AG09309 (cell line): ENCODE measurements around the gene APCDD1L.
"Not testable (repeated sequence)": the region's sequence is repeated elsewhere in the genome, so short reads cannot be mapped to it uniquely, and the experiment has no call there.

Source experiments
- DNase-seq: peaks from one replicate; pipeline ENCODE4 v3.0.0-alpha.2; 2010; ENCODE audit warnings: low read depth
- H3K4me3 ChIP-seq: 2 replicates; pipeline ENCODE4 v1.5.1; 2011; ENCODE audit warnings: mild to moderate bottlenecking, low read depth, low read length, moderate library complexity; ENCODE audit not compliant: control insufficient read depth
- TF ChIP-seq, protein P1 (sequence below): IDR thresholded peaks from 2 replicates; pipeline ENCODE4 v1.5.1; 2011; ENCODE audit warnings: mild to moderate bottlenecking, low read depth, low read length, inconsistent platforms; ENCODE audit not compliant: insufficient read depth, control insufficient read depth; ENCODE audit errors: missing control alignments

Gene APCDD1L

DNA sequence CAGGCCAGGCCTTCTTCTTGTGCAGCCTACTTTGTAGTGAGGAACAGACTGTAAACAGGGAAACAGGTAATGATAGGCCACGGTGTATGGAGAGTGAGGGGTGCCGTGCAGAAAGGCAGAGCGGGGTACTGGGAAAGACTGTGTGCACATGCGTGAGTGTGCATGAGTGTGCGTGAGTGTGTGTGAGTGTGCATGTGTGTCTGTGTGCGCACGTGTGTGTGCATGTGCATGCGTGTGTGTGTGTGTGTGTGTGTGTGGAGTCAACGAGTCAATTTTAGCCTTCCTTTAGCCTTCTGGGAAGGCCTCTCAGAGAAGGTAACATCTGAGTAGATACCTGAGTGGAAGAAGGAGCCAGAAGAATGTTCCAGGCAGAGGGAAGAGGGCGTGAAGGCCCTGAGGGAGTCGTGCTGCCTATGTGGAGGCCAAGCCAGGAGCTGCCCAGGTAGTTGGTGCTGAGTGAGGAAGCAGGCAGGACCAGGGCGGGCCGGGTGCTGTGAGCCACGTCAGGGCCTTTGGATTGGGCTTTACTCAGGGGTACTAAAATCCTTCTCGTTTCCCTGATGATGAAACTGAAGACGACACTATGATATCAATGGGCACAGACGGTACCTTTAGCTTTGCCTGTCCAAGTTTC, 6.3 kb downstream of the APCDD1L start:
- H3K4me3 ChIP-seq: no peak overlapping the region
- DNase-seq: no peak
- TF ChIP-seq, protein P1, sequence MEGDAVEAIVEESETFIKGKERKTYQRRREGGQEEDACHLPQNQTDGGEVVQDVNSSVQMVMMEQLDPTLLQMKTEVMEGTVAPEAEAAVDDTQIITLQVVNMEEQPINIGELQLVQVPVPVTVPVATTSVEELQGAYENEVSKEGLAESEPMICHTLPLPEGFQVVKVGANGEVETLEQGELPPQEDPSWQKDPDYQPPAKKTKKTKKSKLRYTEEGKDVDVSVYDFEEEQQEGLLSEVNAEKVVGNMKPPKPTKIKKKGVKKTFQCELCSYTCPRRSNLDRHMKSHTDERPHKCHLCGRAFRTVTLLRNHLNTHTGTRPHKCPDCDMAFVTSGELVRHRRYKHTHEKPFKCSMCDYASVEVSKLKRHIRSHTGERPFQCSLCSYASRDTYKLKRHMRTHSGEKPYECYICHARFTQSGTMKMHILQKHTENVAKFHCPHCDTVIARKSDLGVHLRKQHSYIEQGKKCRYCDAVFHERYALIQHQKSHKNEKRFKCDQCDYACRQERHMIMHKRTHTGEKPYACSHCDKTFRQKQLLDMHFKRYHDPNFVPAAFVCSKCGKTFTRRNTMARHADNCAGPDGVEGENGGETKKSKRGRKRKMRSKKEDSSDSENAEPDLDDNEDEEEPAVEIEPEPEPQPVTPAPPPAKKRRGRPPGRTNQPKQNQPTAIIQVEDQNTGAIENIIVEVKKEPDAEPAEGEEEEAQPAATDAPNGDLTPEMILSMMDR: no peak

DNA sequence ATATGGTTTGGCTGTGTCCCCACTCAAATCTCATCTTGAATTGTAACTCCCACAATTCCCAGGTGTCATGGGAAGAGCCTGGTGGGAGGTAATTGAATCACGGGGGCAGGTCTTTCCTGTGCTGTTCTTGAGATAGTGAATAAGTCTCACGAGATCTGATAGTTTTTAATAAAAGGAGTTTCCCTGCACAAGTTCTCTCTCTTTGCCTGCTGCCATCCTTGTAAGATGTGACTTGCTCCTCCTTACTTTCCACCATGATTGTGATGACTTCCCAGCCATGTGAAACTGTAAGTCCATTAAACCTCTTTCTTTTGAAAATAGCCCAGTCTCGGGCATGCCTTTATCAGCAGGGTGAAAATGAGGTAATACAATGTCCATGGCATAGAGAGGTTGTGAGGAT, 8.2 kb downstream of the APCDD1L start:
- not testable (repeated sequence) for DNase-seq, H3K4me3 ChIP-seq

DNA sequence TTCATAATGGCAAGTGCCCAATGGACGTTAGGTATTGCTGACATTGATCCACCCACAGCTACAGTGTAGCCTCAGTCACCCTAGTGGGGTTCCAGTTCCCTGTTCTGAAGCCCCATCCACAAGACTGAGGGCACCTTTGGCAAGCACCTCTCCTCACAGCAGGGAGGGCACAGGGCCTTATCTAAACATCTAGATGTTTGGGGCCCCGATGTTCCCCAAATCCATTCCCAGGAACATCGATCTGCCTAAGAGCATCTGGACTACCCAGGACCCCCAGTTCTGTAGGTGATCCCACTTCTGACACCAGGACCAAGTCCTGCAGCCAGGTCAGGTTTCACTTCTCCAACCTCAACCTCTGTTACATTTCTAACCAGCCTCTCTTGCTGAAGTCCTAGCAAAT, 10.6 kb downstream of the APCDD1L start:
- TF ChIP-seq, protein P1: no peak
- no peak for DNase-seq
- no peak overlapping the region for H3K4me3 ChIP-seq

DNA sequence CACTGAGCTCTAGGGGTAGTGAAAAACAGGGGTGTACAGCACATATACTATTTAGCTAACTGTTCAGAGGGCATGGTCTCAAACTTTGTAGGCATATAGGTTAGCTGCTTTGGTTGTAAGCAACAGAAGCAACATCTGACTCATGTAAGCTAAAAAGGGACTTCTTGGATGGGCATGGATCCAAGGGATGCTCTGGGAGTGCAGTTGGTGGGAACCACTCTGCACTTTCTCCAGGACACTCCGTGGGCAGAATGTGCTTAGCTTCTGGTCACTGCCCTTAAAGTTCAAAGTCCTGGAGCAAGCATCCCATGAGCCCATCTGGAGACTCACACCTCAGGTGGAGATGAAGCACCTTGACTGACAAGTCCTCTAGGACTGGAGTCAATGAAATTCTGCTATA, 11.5 kb downstream of the APCDD1L start:
- no peak overlapping the region for H3K4me3 ChIP-seq

DNA sequence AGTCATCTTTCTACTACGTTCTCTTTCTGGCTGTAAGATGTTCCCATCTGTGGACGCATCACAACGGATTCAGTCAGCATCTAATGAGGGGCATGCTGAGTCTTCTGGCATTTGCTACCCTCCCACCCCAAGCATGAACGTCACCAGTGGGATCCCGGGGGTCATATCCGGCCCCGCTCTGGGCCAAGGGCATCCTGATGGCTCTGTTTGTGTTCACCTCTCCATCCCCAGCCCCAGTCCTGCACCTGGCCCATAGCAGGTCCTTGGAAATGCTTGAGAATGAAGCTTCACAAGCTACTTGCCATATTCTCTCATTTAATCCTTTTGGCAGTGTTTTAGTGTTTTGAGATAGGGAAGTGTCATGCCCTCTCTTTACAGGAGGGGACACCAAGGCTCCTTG, 14.9 kb downstream of the APCDD1L start:
- DNase-seq: no peak
- no peak overlapping the region for H3K4me3 ChIP-seq
- TF ChIP-seq, protein P1: no peak

More for the DNA sequence above, 11.5 kb downstream of the APCDD1L start:
- TF ChIP-seq, protein P1: no peak
- DNase-seq: no peak

DNA sequence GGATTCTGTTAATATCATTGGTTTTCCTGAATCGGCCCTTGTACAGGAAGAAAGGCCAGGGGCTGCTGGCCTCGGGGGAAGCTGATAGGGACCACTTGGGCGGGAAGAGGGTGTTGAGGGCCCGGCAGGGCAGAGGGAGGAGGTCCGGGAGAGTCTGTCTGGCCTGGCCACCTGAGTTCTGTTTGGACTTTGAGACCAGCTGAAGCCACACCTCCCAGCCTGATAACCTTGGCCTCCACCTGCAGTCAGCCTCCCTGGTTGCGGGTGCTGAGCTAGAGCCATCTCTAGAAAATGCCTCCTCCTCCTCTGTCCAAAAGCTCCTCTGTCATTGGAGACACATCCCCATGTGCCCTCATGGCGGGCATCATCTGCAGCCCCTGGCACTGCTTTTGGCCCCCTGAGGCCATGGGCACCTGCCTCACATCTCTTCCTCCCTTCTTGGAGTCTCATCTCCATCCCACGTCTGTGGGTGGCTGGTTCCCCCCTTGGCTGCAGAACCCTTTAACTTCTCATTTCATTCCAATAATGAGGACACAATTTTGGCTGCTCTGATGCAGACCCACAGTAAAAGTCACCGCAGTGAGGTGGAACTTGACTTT, 16.6 kb downstream of the APCDD1L start:
- no peak for DNase-seq
- TF ChIP-seq, protein P1: no peak

DNA sequence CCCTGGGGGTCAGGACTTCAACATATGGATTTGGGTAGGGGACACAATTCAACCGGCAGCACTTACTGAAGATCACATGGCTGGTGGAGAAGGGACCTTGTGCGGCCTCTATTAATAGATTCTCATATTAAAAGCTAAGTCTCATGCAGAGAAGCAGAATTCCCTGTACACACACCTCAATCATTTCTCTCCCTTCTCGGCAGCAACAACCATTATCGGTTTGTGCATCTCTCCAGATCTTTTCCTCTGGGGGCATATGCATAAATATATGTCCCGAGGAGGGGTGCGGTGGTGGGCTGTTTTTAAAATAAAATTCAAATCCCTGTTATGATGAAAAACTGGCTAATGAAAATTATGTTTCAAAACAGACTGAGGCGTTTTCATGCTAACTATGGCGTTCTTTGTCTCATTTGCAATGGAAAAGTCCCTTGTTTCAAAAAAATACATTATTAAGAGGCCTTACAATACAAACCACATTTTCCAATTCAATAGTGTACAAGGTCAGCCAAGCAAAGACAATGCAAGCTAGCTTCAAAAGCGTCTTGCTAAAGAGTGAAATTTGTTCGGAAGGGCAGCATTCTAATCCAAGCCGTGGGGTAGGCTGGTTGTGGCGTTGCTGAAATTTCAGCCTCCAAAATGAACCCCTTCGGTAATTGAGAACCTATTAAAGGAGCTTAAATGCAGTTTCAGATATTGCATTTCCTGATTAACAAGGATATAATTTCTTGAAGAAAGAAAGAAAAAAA, 17.3 kb downstream of the APCDD1L start:
- TF ChIP-seq, protein P1: no peak
- H3K4me3 ChIP-seq: no peak overlapping the region
- no peak for DNase-seq

More for the DNA sequence above, 16.6 kb downstream of the APCDD1L start:
- no peak overlapping the region for H3K4me3 ChIP-seq
